HCT116 (cell line): Measurements from ENCODE around the gene CD82.

Experiments
- CEBPB ChIP-seq: IDR thresholded peaks from 2 replicates; pipeline ENCODE4 v1.6.1; 2012; ENCODE audit warnings: low read depth
- CTCF ChIP-seq, 3 experiments: fragments of 200-600 bp in 1 of 3; sonication (generic) in 1 of 3; IDR thresholded peaks in 2 of 3; conservative IDR thresholded peaks in 1 of 3; 2 replicates each; pipeline ENCODE4 v1.5.1; 2012 to 2017; ENCODE audit warnings: low read depth in 2 of 3, low read length in 2 of 3, antibody characterized with exemption in 1 of 3, borderline replicate concordance in 1 of 3, control low read depth in 1 of 3, mild to moderate bottlenecking in 1 of 3, mixed read lengths in 1 of 3, mixed run types in 1 of 3, moderate library complexity in 1 of 3; ENCODE audit not compliant: insufficient read depth in 1 of 3
- EZH2phosphoT487 ChIP-seq: fragments of 200-600 bp; IDR thresholded peaks from 2 replicates; pipeline ENCODE4 v1.6.1; 2018; ENCODE audit warnings: antibody characterized with exemption, borderline replicate concordance
- RAD21 ChIP-seq: IDR thresholded peaks from 2 replicates; pipeline ENCODE4 v1.6.1; 2012; ENCODE audit warnings: low read depth, mild to moderate bottlenecking
- REST ChIP-seq: IDR thresholded peaks from 2 replicates; pipeline ENCODE4 v1.6.1; 2012; ENCODE audit warnings: low read depth
- SIN3A ChIP-seq: IDR thresholded peaks from 2 replicates; pipeline ENCODE4 v1.6.1; 2012; ENCODE audit warnings: low read depth
- ZNF274 ChIP-seq: fragments of 200-500 bp; sonication (Bioruptor generic); IDR thresholded peaks from 2 replicates; pipeline ENCODE4 v1.6.1; 2014; ENCODE audit warnings: mild to moderate bottlenecking, low read depth, low read length, inconsistent platforms
- TF ChIP-seq, protein P1 (sequence below): IDR thresholded peaks from 2 replicates; pipeline ENCODE4 v1.6.1; 2012

DNA sequence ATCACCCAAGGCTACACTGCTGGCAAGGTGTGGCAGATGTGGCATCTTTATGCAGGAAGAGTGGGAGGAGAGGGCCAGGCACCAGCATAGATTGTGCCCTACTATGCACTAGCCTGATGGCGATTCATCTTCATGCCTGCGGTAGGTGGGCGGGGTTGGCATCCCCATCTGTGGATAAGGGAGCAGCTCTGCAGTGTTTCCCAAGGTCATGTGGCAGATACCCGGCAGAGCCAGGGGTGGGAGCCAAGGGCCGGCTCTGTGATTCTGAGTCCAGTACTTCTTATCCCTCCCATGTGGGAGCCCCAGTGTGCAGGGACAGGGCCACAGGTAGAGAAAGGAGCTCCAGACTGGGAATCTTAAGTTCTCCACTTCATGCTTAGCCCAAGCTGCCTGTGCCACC lies 20.0 kb downstream of the CD82 start:
- TF ChIP-seq CTCF (IDR thresholded peaks at IDR 0.05 in 2 of 3, conservative IDR thresholded peaks at IDR 0.05 in 1 of 3; ENCODE audit: borderline replicate concordance in 1 of 3, insufficient read depth in 1 of 3, low read depth in 2 of 3, low read length in 2 of 3) (no peak), RAD21 (no peak), ZNF274 (no peak), REST (no peak), CEBPB (no peak), SIN3A (no peak), EZH2phosphoT487 (no peak)
- TF ChIP-seq, protein P1, sequence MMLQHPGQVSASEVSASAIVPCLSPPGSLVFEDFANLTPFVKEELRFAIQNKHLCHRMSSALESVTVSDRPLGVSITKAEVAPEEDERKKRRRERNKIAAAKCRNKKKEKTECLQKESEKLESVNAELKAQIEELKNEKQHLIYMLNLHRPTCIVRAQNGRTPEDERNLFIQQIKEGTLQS = no peak
